Colonic mucosa (tissue), 4 donors: ENCODE results near the gene RPS19. TPM values are rescaled to one million over a fixed set of nuclear protein-coding genes. Genes with fewer than 3 reads are reported as not detected.

Experiments
- DNase-seq: peaks from one replicate; pipeline ENCODE4 v3.0.0-alpha.2; 2020
- H3K27ac ChIP-seq: fragments of 200-600 bp; one replicate; pipeline ENCODE4 v1.8.0; 2021
- H3K27me3 ChIP-seq: fragments of 200-600 bp; one replicate; pipeline ENCODE4 v1.8.0; 2021
- H3K36me3 ChIP-seq: fragments of 200-600 bp; one replicate; pipeline ENCODE4 v1.8.0; 2021
- H3K4me1 ChIP-seq: fragments of 200-600 bp; one replicate; pipeline ENCODE4 v1.8.0; 2021; ENCODE audit warnings: mild to moderate bottlenecking
- H3K4me3 ChIP-seq: fragments of 200-600 bp; one replicate; pipeline ENCODE4 v1.8.0; 2021
- H3K9ac ChIP-seq, 2 donors: one replicate each; pipeline ENCODE4 v1.7.0; 2013; ENCODE audit warnings: control low read depth in 2 of 2, low read depth in 2 of 2, low read length in 2 of 2
- H3K9me3 ChIP-seq: fragments of 200-600 bp; one replicate; pipeline ENCODE4 v1.8.0; 2021
- intact Hi-C: fragments of 100-400 bp; cut with DNase I; formaldehyde crosslinking; loops from one replicate; pipeline ENCODE4 v1.14.1; 2022
- total RNA-seq, 2 donors: library from RNA; stranded (reverse); fragmentation: NEBNext Ultra II Directional in 1 of 2; extraction: Animal tissue kit (Norgen Biotek cat#: 25700) in 1 of 2; gene quantifications; one replicate each; pipeline ENCODE4 v1.2.1, GENCODE V29; 2021
- TF ChIP-seq, protein P1 (sequence below): fragments of 200-600 bp; IDR thresholded peaks from one replicate; pipeline ENCODE4 v1.8.0; 2022; ENCODE audit warnings: antibody characterized with exemption, mild to moderate bottlenecking
- donor health status: healthy.
- donor health status: DM: no; HTN: no; CAD: no.
- donor health status: DM: no; HTN: no; CAD: no.

Gene RPS19
- total RNA-seq, 2 donors from 2014 or later, result 1,710 to 2,039 TPM

DNA sequence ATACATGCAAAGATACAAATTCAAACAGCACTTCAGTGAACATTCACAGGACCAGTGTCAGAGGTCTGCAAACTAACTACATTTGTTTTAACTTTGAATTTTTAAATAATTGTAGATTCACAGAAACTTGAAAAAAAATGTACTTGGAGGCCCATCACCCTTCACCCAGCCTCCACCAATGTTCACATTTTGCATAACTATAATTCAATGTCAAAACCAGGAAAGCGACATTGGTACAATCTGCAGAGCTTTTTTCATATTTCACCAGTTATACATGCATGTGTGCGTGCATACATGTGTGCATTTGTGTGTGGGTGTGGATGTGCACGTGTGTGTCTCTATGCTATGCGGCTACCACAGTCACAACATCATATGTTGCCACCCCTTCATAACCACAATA lies 44.8 kb upstream of the RPS19 start:
- no peaks in the 10 kb centered on the region for H3K4me1 ChIP-seq
- no peak overlapping the region for H3K27ac ChIP-seq
- H3K36me3 ChIP-seq, result no peaks in the 10 kb centered on the region
- H3K4me3 ChIP-seq, result no peak overlapping the region
- H3K27me3 ChIP-seq, result no peaks in the 10 kb centered on the region
- H3K9me3 ChIP-seq, result no peaks in the 10 kb centered on the region
- no peak overlapping the region for H3K9ac ChIP-seq
- TF ChIP-seq, protein P1, sequence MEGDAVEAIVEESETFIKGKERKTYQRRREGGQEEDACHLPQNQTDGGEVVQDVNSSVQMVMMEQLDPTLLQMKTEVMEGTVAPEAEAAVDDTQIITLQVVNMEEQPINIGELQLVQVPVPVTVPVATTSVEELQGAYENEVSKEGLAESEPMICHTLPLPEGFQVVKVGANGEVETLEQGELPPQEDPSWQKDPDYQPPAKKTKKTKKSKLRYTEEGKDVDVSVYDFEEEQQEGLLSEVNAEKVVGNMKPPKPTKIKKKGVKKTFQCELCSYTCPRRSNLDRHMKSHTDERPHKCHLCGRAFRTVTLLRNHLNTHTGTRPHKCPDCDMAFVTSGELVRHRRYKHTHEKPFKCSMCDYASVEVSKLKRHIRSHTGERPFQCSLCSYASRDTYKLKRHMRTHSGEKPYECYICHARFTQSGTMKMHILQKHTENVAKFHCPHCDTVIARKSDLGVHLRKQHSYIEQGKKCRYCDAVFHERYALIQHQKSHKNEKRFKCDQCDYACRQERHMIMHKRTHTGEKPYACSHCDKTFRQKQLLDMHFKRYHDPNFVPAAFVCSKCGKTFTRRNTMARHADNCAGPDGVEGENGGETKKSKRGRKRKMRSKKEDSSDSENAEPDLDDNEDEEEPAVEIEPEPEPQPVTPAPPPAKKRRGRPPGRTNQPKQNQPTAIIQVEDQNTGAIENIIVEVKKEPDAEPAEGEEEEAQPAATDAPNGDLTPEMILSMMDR, result no peak
- intact Hi-C loops, result no loop called here
- no peak for DNase-seq

DNA sequence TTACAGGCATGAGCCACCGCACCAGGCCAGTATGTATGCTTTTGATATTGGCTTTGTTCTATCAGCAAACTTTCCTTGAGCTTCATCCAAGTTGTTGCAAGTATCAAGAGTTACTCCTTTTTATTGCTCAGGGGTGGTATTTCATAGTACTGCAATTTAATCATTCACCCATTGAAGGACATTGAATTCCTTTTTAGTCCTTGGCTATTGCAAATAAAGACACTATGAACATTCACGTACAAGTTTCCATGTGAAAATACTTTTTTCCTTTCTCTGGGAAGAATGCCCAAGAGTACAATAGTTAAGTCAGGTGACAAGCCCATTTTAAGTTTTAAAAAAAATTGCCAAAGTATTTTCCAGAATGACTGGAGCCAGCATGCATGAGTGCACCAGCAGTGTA lies 43.3 kb upstream of the RPS19 start:
- H3K9ac ChIP-seq, result no peak overlapping the region
- no peak overlapping the region for H3K27ac ChIP-seq
- no peaks in the 10 kb centered on the region for H3K27me3 ChIP-seq
- no peak for DNase-seq
- H3K4me3 ChIP-seq, result no peak overlapping the region
- intact Hi-C loops, result no loop called here
- TF ChIP-seq, protein P1, result no peak
- no peaks in the 10 kb centered on the region for H3K4me1 ChIP-seq
- no peaks in the 10 kb centered on the region for H3K36me3 ChIP-seq
- no peaks in the 10 kb centered on the region for H3K9me3 ChIP-seq

DNA sequence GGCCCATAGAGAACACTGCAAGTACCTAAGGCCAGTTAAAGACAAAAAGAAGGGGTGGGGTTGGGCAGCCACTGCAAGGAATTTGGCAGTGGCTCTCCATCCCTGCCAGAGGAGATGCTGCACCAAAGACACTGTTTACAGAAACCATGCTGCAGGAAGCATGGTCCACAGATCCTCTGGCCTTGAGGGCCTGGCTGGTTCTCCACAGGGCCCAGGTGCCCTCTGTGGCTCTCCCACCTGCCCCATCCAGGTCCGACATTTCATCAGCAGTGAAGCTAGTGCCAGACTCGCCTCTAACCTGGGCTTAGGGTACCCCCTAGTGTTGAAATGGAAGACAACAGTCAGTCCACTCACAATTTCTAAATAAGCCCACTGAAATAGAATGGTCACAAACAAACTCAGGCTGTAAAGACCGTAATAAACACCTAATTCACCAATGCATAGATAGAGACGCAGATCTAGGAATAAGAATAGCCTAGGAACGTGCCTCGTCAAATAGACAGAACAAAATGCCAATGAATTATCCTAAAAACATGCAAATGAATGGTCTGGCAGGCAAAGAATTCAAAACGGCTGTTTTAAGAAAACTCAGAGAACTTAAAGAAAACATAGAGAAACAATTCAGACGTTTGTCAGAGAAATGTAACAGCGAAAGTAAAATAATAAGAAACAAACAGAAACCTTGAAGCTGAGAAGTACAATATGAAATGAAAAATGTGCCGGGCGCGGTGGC lies 38.9 kb upstream of the RPS19 start:
- H3K4me3 ChIP-seq, result no peak overlapping the region
- H3K4me1 ChIP-seq, result no peaks in the 10 kb centered on the region
- H3K9me3 ChIP-seq, result no peaks in the 10 kb centered on the region
- no peaks in the 10 kb centered on the region for H3K27me3 ChIP-seq
- H3K36me3 ChIP-seq, result no peaks in the 10 kb centered on the region
- DNase-seq, result peak; percentile 60
- no peak overlapping the region for H3K27ac ChIP-seq
- H3K9ac ChIP-seq, result no peak overlapping the region
- intact Hi-C loops, result loop anchor here (2.0 kb wide), 1 partner anchor 26 kb away; no protein-coding TSS in a partner anchor
- TF ChIP-seq, protein P1, result peak; percentile 55

DNA sequence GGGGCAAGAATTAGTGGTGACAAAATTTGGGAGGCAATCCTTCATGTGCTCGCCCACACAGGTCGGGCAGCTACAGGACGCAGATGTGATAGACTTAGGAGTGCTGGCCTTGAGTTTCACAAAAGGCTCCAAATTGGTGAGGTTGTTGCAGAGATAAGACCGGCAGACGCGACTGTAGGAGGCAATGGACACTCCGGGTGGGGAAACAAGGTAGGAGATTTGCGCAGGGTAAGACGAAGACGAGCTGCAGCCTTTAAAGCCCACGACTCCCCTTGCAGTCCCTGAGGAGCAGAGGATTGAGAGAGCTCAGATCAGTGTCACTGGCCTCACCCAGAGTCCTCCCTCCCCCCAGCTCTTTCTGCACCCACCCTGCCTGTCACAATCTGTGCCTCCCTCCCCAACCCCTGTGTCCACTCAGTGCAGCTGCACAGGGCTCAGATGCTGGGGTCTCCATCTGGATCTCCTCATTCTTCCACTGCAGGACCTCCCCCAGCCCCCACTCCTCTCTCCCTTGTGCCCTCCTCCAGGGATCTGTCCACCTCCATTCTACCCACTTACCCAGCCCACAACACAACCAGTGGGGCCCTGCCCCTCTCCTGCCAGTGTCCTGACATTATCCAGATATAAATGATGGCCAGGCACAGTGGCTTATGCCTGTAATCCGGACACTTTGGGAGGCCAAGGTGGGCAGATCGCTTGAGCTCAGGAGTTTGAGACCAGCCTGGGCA lies 21.9 kb upstream of the RPS19 start:
- Histone ChIP-seq H3K27me3 (no peaks in the 10 kb centered on the region), H3K36me3 (no peaks in the 10 kb centered on the region), H3K4me1 (no peaks in the 10 kb centered on the region), H3K9ac (no peak overlapping the region), H3K27ac (no peak overlapping the region), H3K9me3 (no peaks in the 10 kb centered on the region), H3K4me3 (no peak overlapping the region)
- no peak for DNase-seq
- TF ChIP-seq, protein P1, result no peak
- intact Hi-C loops, result no loop called here

DNA sequence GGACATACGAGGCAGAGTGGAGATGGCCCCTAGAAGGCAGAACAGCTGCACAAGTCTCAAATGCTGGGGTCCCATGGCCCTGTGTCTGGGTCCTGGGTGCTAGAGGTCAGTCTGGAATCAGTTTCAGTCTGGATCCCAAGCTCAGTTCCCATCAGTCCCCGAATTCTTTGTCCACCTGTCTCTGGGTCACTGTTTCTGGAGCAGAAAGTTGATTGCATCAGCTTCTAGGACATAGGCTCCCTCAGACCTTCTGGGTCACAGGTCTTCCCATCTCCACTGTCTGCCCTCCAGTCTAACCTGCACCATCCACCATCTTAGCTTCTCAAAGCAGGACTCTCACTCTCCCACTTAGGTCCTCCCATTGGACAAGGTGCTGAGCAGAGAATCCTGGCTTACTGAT lies 20.8 kb upstream of the RPS19 start:
- H3K4me1 ChIP-seq, result no peaks in the 10 kb centered on the region
- TF ChIP-seq, protein P1, result no peak
- H3K36me3 ChIP-seq, result no peaks in the 10 kb centered on the region
- no peaks in the 10 kb centered on the region for H3K9me3 ChIP-seq
- no peak for DNase-seq
- no peak overlapping the region for H3K9ac ChIP-seq
- intact Hi-C loops, result no loop called here
- H3K4me3 ChIP-seq, result no peak overlapping the region
- no peaks in the 10 kb centered on the region for H3K27me3 ChIP-seq
- H3K27ac ChIP-seq, result no peak overlapping the region
